GM12891 (cell line): ENCODE data around the gene ZNF438.

Experiments used
- POLR2A ChIP-seq: IDR thresholded peaks from 2 replicates; pipeline ENCODE4 v1.6.1; 2011; ENCODE audit warnings: low read depth, low read length, control low read depth
- POLR2AphosphoS5 ChIP-seq: IDR thresholded peaks from 2 replicates; pipeline ENCODE4 v1.6.1; 2011; ENCODE audit warnings: low read depth, low read length, control low read depth
- POU2F2 ChIP-seq: IDR thresholded peaks from 2 replicates; pipeline ENCODE4 v1.6.1; 2011; ENCODE audit warnings: low read depth, mild to moderate bottlenecking, control low read depth, low read length, moderate library complexity
- SPI1 ChIP-seq: IDR thresholded peaks from 2 replicates; pipeline ENCODE4 v1.6.1; 2011; ENCODE audit warnings: low read depth, low read length, control low read depth
- TAF1 ChIP-seq: IDR thresholded peaks from 2 replicates; pipeline ENCODE4 v1.6.1; 2011; ENCODE audit warnings: low read depth, low read length, control low read depth

DNA sequence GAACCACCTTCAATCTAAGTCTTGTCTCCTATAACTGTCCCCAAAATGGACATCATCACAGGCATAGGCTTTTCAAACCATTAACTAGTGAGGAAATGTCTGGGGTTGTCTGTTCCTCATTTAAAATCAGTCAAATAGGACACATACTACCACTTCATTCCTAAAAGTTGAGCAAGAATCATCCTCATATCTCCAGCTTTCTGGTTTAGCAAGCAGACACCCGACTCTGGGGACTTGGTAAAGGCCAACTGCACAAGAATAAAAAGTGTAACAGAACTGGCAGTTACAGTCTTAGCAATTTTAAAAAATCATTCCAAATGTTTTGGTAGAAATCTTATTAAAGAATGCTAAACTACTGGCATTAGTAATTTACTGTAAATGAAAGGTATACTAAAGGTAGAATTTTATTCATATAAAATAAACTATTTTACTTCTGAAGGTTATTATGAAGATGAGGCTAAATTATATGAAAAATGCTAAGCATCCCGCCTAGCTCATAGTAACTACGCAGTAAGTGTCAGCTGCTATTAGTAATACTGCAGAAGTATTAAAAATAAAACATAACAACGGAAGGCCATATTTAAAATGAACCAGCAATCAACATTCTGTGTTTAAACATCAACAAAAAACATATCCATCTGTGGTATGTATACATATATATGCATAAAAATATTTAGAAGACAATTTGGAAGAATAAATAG, 60.8 kb downstream of the ZNF438 start:
- TF ChIP-seq POLR2AphosphoS5 (no peak), POLR2A (no peak), SPI1 (no peak), TAF1 (no peak), POU2F2 (no peak)
